NCI-H345 treated with DMSO at 0.1 percent for 48 hours (cell line): ENCODE data around the gene MAEA.
"Not testable (repeated sequence)": the region's sequence is repeated elsewhere in the genome, so short reads cannot be mapped to it uniquely, and the experiment has no call there.

Experiments
- DNase-seq: peaks from one replicate; lab custom pipeline; 2025; ENCODE audit not compliant: unreplicated experiment; lab: John Stamatoyannopoulos, UW

The MAEA gene

DNA sequence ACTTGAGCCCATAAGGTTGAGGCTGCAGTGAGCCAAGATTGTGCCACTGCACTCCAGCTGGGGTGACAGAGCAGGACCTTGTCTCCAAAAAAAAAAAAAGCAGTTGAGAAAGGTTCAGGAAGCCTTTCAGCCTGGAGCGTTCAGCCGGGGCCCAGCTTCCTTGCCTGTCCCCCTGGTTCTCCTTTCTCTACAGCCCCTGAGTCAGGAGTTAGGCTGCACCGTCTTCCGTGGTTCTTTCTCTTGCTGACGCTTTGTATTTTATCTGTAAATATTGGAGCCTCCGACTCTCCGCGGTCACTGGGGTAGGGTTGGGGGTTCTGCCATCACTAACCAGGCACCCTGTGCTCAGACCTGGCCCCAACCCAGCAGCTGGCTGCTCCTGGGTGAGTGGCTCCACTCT lies 43.6 kb downstream of the MAEA start:
- DNase-seq: no peak

DNA sequence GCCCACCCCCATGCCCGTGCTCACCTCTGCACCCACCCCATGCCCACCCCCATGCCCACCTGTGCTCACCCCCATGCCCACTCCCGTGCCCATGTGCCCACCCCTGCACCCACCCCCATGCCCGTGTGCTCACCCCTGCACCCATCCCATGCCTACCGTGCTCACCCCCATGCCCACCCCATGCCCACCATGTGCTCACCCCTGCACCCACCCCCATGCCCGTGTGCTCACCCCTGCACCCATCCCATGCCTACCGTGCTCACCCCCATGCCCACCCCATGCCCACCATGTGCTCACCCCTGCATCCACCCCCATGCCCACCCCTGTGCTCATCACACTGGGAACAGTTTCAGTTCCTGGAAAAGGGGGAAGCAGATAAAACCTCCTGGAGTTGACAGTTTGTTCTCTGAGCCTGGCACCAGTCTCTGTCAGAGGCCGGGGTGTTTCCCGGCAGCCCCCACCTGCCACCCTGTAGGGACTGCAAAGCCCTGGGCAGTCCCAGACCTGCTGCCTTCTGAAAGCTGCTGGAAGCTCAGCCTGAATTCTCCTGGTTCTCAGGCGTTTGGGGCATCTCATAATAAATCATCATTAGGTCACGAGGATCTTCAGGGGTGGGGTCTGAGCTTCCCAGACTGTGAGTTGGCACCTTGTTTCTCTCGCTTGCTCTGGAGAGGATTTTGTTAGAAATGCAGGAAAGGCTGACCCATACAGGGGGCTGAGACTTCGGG lies 44.3 kb downstream of the MAEA start:
- not testable (repeated sequence) for DNase-seq

DNA sequence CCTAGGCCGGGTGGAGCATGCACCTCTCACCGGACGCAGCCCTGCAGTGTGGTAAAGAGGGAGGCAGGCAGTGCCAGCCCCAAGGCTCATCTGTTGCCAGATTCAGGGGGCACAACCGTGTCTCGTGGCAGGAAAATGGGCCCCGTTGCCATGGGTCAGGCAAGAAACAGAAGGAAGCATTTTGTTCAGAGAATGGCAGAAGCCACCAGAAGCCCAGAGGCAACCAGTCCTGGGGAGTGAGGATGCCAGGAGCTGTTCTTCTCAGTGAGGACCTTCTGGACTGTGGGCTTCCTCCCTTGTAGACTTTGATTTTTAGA lies 44.8 kb downstream of the MAEA start:
- no peak for DNase-seq

DNA sequence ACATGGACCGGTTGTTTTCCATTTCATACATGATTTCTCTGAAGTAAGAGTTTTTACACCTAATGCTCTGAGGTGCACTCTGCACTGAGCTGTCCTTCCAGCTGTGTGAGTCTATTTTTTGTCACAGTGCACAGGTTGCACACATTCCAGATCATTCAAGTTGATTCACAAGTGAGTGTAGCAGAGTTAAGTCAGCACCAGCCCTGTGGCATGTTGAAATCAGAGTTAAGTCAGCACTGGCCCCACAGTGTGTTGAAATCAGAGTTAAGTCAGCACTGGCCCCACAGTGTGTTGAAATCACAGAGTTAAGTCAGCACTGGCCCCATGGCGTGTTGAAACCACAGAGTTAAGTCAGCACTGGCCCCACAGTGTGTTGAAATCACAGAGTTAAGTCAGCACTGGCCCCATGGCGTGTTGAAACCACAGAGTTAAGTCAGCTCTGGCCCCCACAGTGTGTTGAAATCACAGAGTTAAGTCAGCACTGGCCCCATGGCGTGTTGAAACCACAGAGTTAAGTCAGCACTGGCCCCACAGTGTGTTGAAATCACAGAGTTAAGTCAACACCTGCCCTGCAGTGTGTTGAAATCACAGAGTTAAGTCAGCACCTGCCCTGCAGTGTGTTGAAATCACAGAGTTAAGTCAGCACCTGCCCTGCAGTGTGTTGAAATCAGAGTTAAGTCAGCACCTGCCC lies 45.6 kb downstream of the MAEA start:
- not testable (repeated sequence) for DNase-seq

DNA sequence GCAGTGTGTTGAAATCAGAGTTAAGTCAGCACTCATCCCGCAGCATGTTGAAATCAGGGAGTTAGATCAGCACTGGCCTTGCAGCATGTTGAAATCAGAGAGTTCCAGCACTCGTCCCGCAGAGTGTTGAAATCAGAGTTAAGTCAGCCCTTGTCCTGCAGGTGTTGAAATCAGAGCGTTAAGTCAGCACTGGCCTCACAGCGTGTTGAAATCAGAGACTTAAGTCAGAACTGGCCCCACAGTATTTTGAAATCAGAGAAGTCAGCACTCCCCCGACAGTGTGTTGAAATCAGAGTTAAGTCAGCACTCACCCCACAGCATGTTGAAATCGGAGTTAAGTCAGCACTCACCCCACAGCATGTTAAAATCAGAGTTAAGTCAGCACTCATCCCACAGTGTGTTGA lies 46.4 kb downstream of the MAEA start:
- DNase-seq: no peak

DNA sequence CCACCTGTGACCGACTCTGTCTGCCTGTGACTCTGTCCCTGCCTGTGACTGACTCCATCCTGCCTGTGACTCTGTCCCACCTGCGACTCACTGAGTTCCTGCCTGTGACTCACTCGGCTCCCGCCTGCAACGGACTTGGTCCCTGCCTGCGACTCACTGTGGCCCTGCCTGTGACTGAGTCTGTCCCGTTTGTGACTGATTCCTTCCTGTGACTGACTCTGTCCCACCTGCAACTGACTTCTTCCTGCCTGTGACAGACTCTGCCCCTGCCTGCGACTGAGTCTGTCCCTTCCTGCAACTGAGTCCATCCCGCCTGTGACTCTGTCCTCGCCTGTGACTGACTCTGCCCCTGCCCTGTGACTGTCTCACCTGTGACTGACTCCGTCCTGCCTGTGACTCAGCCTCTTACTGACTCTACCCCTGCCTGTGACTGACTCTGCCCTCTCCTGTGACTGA lies 47.7 kb downstream of the MAEA start:
- DNase-seq: no peak

DNA sequence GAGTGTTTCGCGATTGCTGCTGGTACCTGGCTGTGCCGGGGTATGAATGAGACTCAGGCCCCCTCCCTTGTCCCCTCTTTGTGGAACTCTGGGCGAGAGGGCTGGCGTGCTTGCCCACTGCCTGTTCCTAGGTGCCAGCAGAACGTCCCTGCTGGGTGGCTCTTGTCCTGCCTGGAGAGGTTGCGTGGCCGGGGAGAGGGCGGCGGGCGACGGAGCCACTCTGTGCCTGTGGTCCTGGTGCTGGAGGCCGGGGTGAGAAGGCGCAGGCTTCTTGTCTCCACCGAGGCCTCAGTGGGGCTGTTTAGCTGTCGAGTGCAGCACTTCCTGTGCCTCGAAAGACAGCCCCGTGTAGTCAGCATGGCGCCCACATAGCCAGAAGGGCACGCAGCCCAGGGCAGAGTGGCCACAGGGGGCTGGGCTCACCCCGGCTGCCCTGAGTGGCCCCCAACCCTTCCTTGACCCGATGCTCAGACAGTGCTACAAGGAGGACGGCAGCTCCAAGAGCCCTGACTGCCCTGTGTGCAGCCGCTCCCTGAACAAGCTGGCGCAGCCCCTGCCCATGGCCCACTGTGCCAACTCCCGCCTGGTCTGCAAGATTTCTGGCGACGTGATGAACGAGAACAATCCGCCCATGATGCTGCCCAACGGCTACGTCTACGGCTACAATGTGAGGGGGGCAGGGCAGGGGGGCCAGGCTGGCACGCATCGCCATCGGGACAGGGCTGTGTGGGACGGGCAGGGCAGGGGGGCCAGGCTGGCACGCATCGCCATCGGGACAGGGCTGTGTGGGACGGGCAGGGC lies 48.5 kb downstream of the MAEA start:
- DNase-seq: no peak

DNA sequence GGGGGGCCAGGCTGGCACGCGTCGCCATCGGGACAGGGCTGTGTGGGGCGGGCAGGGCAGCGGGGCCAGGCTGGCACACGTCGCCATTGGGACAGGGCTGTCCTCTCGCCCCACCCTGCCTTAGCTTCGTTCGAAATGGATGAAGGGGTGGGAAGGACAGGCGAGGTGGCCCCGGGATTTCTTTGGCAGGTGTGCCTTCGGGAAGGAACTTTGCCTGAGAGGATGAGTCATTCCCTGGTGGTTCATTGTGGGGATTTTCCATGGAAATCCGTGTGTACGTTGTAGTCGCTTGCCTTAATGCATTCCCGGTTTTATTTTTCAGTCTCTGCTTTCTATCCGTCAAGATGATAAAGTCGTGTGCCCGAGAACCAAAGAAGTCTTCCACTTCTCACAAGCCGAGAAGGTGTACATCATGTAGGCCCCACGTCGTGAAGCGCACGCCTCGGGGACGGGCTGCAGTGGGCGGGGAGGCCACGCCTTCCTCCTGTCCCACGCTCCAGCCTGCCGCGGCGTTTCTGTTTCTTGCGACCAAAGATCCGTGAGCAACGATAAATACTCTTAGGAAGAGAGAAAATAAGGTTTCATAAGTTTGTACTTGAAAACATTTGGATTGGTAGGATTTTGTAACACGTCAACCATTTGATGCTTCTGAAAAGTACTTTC lies 49.2 kb downstream of the MAEA start:
- no peak for DNase-seq

DNA sequence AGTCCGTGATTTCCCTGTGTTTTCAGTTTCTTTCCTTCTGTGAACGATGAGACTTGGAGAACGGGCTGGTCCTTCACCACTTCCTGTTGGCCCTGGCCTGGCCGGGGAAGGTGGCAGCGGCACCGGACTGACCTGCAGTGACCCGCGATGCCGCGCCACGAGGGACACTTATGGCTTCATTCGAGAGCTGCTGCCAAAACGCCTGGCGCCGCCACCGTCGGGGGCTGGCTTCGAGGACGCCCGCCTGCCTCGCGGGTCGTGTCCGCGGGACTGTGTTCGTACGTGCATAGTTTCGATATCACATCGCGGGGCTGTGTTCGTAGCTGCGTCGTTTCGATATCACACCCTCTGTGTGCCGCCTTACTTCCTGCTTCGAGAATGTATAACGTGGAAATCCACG lies 49.8 kb downstream of the MAEA start:
- DNase-seq: no peak

DNA sequence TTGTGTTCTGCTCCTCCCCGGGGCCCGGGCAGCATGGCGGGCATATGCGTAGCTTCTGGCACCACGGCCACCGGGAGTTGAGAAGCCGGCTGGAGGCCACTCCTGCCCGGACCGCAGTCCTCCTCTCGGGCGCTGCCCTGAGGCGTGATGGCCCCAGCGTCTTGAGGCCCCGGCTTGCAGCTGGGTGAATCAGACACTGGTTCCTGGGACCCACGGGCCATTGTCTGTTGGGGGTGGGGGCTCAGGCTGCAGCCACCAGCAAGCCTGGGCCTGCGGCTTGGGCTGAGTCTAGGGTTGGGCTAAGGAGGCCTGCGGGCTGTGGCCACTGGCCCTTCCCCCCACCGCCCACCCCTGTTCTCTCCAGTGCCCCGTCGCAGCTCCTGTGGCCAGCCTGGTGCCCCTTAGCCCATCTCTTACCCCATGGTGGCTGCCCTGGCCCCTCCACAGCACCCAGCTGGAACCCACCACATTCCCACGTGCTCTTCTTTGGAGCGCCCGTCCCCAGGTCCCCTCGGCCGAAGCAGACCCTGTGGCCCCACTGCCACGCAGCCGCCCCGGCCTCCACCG lies 50.6 kb downstream of the MAEA start:
- DNase-seq: no peak

DNA sequence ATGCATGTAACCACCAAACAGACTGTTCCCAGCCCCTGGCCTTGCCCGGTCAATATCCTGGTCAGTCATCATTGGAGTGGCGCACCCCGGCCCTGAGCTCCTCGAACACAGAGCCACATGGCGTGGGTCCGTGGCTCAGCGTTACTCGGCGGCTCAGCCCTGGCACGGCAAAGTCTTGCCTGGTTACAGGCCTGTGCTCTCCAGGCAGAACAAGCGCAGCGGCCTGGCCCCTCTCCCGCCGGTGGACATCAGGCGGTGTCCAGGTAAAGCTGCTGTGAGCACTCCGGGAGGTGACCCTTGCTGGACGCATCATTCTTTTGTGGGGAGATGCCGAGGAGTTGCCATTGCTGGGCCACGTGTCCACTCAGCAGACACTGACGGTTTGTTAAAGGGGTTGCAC lies 51.2 kb downstream of the MAEA start:
- no peak for DNase-seq

DNA sequence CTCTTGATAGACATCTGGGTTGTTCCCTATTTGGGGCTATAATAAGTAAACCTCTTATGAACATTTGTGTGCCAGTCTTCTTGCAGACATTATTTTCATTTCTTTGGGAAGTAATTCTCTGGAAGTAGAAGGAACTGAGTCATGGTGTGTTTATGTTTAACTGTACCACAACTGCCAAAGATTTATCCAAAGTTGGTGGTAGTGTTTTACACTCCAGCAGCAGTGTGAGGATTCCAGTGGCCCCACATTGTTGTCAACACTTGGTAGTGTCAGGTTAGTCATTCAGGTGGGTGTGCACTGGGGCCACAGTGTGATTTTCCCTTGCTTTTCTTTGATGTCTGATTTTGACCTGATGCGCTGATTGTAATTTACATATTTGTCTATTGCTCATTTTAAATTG lies 52.3 kb downstream of the MAEA start:
- DNase-seq: no peak

DNA sequence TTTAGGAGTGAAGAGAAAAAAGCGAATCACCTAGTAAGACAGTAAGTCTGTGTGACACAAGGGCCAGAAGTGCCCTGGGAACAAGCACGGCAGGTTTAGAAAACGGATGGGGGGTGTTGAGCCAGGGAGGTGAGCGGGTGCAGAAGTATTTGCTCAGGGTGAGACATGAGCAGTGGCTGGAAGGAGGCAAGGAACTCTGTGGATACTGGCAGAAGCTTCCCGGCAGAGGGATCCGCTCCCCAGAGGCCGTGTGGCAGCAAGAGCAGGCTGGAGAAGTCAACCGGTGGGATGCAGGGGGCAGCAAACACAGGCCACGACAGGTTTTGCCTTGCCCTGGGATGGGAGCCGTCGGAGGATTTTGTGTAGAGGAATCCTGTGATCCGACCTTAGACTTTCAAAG lies 55.0 kb downstream of the MAEA start:
- DNase-seq: no peak

DNA sequence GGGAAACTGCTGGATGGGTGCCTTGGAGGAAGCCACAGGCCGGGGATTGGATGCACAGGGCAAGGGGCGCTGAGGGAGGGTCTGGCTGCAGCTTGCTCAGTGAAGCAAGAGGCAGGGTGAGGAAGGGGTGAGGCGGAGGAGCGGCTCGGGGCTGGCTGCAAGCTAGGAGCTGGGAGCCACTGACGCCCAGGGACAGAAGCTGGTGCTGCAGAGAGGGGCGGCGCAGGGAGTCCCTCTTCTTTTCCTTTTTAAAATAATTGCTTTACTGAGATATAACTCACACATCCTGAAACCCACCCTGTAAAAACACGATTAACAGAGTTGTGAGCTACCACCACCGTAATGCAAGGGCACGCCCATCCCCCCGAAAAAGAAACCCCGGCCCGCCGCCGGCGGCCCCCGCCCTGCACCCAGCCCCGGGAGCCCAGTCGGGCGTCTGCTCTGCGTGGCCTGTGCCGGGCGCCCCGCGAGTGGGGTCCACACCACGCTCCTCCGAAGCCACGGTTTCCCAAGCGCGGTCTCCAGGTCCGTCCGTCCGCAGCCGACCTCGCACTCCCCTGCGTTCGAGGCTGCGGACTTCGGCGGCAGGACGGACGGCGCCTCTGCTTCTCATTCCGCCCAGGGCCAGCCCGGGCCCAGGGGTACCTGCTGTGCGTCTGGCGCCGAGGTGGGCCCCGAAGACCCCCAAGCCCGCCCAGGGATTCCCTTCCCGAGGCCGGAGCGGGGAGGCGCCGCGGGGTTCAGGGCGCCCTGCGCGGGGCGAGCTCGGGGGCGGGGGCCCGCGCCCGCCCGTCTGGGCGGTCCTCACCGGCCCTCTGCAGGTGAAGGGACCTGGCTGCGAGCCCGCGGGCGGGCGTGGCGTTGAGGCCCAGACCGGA lies 56.5 kb downstream of the MAEA start:
- no peak for DNase-seq

DNA sequence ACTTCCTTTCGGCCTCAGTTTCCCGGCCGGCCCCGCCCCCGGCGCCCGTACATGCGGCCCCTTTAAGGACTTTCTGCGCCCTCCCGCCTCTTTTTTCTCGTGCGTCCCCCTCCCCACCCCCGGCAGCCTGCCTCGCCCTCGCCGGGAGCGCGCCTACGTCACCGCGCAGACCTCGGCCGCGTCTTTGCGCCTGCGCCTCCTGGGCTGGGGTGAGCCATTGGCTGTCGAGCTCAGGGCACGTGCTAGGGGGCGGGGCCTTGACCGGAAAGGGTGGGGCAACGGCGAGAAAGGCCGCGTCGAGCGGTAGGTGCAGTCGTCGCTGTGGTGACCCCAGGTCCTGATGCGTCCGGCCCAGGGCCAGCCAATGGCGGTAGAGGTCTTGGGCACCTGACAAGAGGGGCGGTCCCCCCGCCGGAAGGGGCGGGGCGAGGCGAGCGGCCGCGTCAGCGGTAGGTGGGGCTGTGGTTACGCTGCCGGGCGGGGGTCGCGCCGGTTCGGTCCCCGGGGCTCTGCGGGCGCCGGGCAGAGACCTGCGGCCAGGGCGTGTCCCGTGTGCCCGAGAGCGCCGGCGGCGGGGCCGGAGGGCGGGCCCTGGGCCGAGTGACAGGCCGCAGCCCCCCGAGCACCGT lies 57.2 kb downstream of the MAEA start, which contains the start of gene UVSSA:
TSS of gene UVSSA (plus strand) at position 428 of the 629 bp plus-strand sequence. CDS start 884 bp downstream, outside the sequence.
- peak; percentile 92 for DNase-seq

DNA sequence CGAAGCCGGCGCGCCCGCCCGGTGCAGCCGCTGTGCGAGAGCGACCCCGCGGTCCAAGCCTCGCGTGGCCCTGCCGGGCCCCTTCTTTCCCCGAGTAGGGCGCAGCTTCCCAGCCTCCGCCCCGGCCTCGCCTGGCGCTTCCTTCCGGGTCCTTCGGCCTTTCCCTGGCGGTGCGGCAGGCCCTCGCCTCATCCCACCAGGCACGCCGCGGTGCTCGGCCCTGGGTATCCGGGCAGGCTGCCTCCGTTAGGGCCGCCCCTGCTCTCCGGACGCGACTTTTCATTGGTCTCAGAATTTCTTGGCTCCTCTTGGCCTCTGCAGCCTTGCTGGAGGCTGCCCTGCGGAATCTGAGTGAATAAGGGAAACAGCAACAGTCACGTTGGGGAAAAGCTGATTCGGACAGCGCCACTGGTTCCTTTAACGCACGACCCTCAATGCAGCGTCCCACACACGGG lies 57.7 kb downstream of the MAEA start:
- no peak for DNase-seq

DNA sequence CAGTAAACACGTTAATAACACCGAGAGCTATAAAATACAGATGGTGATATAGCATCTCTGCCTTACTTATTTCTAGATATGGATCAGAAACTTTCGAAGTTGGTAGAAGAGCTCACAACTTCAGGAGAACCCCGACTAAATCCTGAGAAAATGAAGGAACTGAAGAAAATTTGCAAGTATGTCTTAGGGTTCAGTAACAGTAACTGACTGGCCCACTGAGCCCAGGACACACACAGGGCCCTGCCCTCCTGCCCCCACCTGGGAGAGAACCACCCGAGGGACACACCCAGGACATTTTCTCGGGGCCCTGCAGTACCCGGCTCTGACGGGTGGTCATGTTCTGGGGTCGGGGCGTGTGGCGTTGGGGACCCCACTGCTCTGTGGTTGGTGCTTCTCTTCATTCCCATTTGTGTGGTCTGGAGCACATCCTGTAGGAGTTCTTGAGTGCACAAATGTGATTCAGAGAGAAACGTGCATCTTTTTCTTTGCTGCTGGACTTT lies 58.4 kb downstream of the MAEA start:
- no peak for DNase-seq

DNA sequence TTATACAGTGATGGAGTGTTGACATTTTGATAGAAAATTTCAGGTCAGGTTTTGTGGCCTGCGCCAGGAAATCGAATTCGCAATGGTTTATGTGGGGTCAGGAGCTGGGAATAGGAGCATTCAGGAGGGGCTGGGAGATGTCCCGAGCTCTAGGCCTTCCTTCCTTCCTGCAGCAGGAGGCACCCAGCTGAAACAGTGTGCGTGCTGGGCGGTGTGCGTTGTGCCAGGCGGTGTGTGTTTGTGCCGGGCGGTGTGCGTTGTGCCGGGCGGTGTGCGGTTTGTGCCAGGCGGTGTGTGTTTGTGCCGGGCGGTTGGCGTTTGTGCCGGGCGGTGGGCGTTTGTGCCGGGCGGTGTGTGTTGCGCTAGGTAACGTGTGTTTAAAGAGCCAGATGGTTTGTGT lies 59.1 kb downstream of the MAEA start:
- DNase-seq: no peak
